T-helper 1 cell treated with Interleukin-12 subunit alpha and Interleukin-12 subunit beta and Interleukin-4 antibody, amounts not matched to agents 30 ng/mL and 1 ng/mL, for 36 hours (primary cell): ENCODE data around the gene CPD. TPM values are rescaled to one million over a fixed set of nuclear protein-coding genes. Genes with fewer than 3 reads are reported as not detected.
"Not testable (repeated sequence)": the region's sequence is repeated elsewhere in the genome, so short reads cannot be mapped to it uniquely, and the experiment has no call there.

Source experiments
- intact Hi-C: fragments of 100-400 bp; cut with micrococcal nuclease; formaldehyde crosslinking; loops from one replicate; pipeline ENCODE4 v1.15.1; 2024
- total RNA-seq: library from RNA; stranded (reverse); gene quantifications from 2 replicates; pipeline ENCODE4 v1.2.3, GENCODE V29; 2022

Gene CPD
- total RNA-seq, 1 donor from 2014 or later: 25.8 TPM

GRCh38 chr17:30421592-30421991 lies 42.9 kb downstream of the CPD start:
- intact Hi-C loops: no loop called here

GRCh38 chr17:30422171-30422570 lies 43.4 kb downstream of the CPD start:
- intact Hi-C loops: no loop called here

- intact Hi-C loops: no loop called here
These were observed 45.7 kb downstream of the CPD start for GRCh38 chr17:30424471-30424870.

GRCh38 chr17:30426292-30426691 lies 47.6 kb downstream of the CPD start:
- intact Hi-C loops: no loop called here

GRCh38 chr17:30427611-30428010 lies 48.9 kb downstream of the CPD start:
- intact Hi-C loops: no loop called here

GRCh38 chr17:30429155-30429554 lies 50.4 kb downstream of the CPD start:
- intact Hi-C loops: no loop called here

- intact Hi-C loops: no loop called here
These were observed 54.8 kb downstream of the CPD start for GRCh38 chr17:30433514-30433913.

- intact Hi-C loops: no loop called here
These were observed 58.0 kb downstream of the CPD start for GRCh38 chr17:30436729-30437128.

GRCh38 chr17:30443721-30444120 lies 65.0 kb downstream of the CPD start:
- intact Hi-C loops: no loop called here

GRCh38 chr17:30446640-30447039 lies 67.9 kb downstream of the CPD start:
- intact Hi-C loops: not testable (repeated sequence)

- intact Hi-C loops: no loop called here
These were observed 70.8 kb downstream of the CPD start for GRCh38 chr17:30449480-30449879.

GRCh38 chr17:30450125-30451027 lies 71.6 kb downstream of the CPD start:
- intact Hi-C loops: no loop called here

- intact Hi-C loops: no loop called here
These were observed 75.9 kb downstream of the CPD start for GRCh38 chr17:30454635-30455034.

- intact Hi-C loops: no loop called here
These were observed 79.6 kb downstream of the CPD start for GRCh38 chr17:30458371-30458770.

- intact Hi-C loops: not testable (repeated sequence)
These were observed 80.2 kb downstream of the CPD start for GRCh38 chr17:30458797-30459413.

- intact Hi-C loops: no loop called here
These were observed 89.7 kb downstream of the CPD start for GRCh38 chr17:30468465-30468864.

GRCh38 chr17:30472238-30472890 lies 93.6 kb downstream of the CPD start:
- intact Hi-C loops: loop anchor here (10.0 kb wide), 1 partner anchor 548 kb away; no protein-coding TSS in a partner anchor

GRCh38 chr17:30475206-30475605 lies 96.5 kb downstream of the CPD start:
- intact Hi-C loops: loop anchor here (5.0 to 10.0 kb wide), 5 partner anchors 127 to 1328 kb away; partner anchors contain the start of genes CRLF3 and NSRP1

GRCh38 chr17:30476726-30477082 lies 98.0 kb downstream of the CPD start:
- intact Hi-C loops: loop anchor here (1.0 to 10.0 kb wide), 13 partner anchors 98 to 1524 kb away; partner anchors contain the start of genes ATAD5, BLMH, CPD and CRLF3

GRCh38 chr17:30477083-30477773 lies 98.5 kb downstream of the CPD start, which contains the start of gene GOSR1:
TSS of gene GOSR1 (plus strand) at chr17:30477408. CDS start at chr17:30477434, 26 bp downstream.
- intact Hi-C loops: loop anchor here (1.0 to 10.0 kb wide), 12 partner anchors 99 to 1525 kb away; partner anchors contain the start of genes ATAD5, BLMH, CPD and CRLF3

- intact Hi-C loops: loop anchor here (1.0 to 10.0 kb wide), 12 partner anchors 99 to 1525 kb away; partner anchors contain the start of genes ATAD5, BLMH, CPD and CRLF3
These were observed 99.0 kb downstream of the CPD start for GRCh38 chr17:30477774-30478115.
